OCI-LY7 (cell line): Measurements from ENCODE around the gene GCNT2. TPM values are rescaled to one million over a fixed set of nuclear protein-coding genes. Genes with fewer than 3 reads are reported as not detected.
"Not testable (repeated sequence)": the region's sequence is repeated elsewhere in the genome, so short reads cannot be mapped to it uniquely, and the experiment has no call there.

Experiments used
- BruUV-seq: library from RNA; stranded (reverse); fragments of 400-500 nt; replicated peaks from 2 replicates; lab custom pipeline; 2021; lab: Mats Ljungman, UMichigan
- CTCF ChIA-PET: fragments of 300-600 bp; sonication (Branson Sonifier 250); formaldehyde crosslinking; loops from one replicate; lab custom pipeline; 2022; ENCODE audit warnings: antibody characterized with exemption; ENCODE audit not compliant: unreplicated experiment; lab: Charles Lee
- POLR2A ChIA-PET: fragments of 300-600 bp; sonication (Branson Sonifier 250); formaldehyde crosslinking; loops from one replicate; lab custom pipeline; 2022; ENCODE audit warnings: antibody characterized with exemption; lab: Charles Lee
- DNase-seq: peaks from one replicate; pipeline ENCODE4 v3.0.0-alpha.2; 2015; ENCODE audit warnings: low spot score
- H2AFZ ChIP-seq: fragments of 200-600 bp; sonication (generic), shearing (Covaris generic); 2 replicates; pipeline ENCODE4 v1.6.1; 2014; ENCODE audit warnings: mild to moderate bottlenecking, antibody characterized with exemption, low read length, moderate library complexity
- H3K27ac ChIP-seq: fragments of 200-600 bp; sonication (generic); 2 replicates; pipeline ENCODE4 v1.5.1; 2014; ENCODE audit warnings: mixed run types, low read depth, mild to moderate bottlenecking, moderate library complexity, low read length, inconsistent platforms; ENCODE audit not compliant: poor library complexity, severe bottlenecking
- H3K36me3 ChIP-seq: fragments of 200-600 bp; sonication (generic); 2 replicates; pipeline ENCODE4 v1.6.1; 2014; ENCODE audit warnings: mild to moderate bottlenecking, antibody characterized with exemption, low read length, moderate library complexity, mixed read lengths; ENCODE audit not compliant: insufficient read depth
- H3K4me1 ChIP-seq: fragments of 200-600 bp; sonication (generic); 2 replicates; pipeline ENCODE4 v1.5.1; 2014; ENCODE audit warnings: mild to moderate bottlenecking, low read length; ENCODE audit not compliant: insufficient read depth, poor library complexity, severe bottlenecking
- H3K4me2 ChIP-seq: fragments of 200-600 bp; sonication (generic); 2 replicates; pipeline ENCODE4 v1.6.1; 2014; ENCODE audit warnings: mild to moderate bottlenecking, low read length
- H3K4me3 ChIP-seq: fragments of 200-600 bp; sonication (generic); 2 replicates; pipeline ENCODE4 v1.5.1; 2014; ENCODE audit warnings: mild to moderate bottlenecking, low read depth, low read length; ENCODE audit not compliant: poor library complexity, severe bottlenecking
- H3K79me2 ChIP-seq: fragments of 200-600 bp; sonication (generic); 2 replicates; pipeline ENCODE4 v1.6.1; 2016; ENCODE audit warnings: low read depth, mild to moderate bottlenecking, low read length, moderate library complexity, mixed read lengths; ENCODE audit not compliant: insufficient read depth
- H3K9me2 ChIP-seq: fragments of 200-600 bp; sonication (generic); 2 replicates; pipeline ENCODE4 v1.6.1; 2016; ENCODE audit warnings: mild to moderate bottlenecking, low read length, mixed read lengths; ENCODE audit not compliant: insufficient read depth
- H3K9me3 ChIP-seq: fragments of 200-600 bp; sonication (generic); 2 replicates; pipeline ENCODE4 v1.6.1; 2014; ENCODE audit warnings: mild to moderate bottlenecking, mixed run types, low read length, mixed read lengths
- H4K20me1 ChIP-seq: fragments of 200-600 bp; sonication (generic); 2 replicates; pipeline ENCODE4 v1.6.1; 2014; ENCODE audit warnings: mild to moderate bottlenecking, antibody characterized with exemption, low read length, moderate library complexity, mixed read lengths; ENCODE audit not compliant: insufficient read depth
- CTCF ChIP-seq: fragments of 200-600 bp; sonication (generic); conservative IDR thresholded peaks from 2 replicates; pipeline ENCODE4 v1.5.1; 2014; ENCODE audit warnings: mild to moderate bottlenecking, antibody characterized with exemption, low read length, moderate library complexity, mixed read lengths
- EZH2phosphoT487 ChIP-seq: fragments of 200-600 bp; sonication (generic); IDR thresholded peaks from 2 replicates; pipeline ENCODE4 v1.6.1; 2018; ENCODE audit warnings: low read depth, borderline replicate concordance, mild to moderate bottlenecking, mixed run types, antibody characterized with exemption, low read length, moderate library complexity, mixed read lengths
- intact Hi-C: fragments of 100-400 bp; cut with micrococcal nuclease; formaldehyde crosslinking; loops from one replicate; pipeline ENCODE4 v1.10.0; 2022; ENCODE audit not compliant: unreplicated experiment
- total RNA-seq, 2 experiments: library from RNA; depleted of rRNA in 1 of 2; stranded (reverse); fragments of >200 nt in 1 of 2; shearing (Covaris generic) in 1 of 2; gene quantifications; 2 replicates each; pipeline ENCODE4 v1.2.3, GENCODE V29; 2014 to 2022

The GCNT2 gene
- total RNA-seq, 2 experiments from 2014 or later, result 17.4 to 25.2 TPM

- H2AFZ ChIP-seq, result no peak overlapping the region
- no peaks in the 10 kb centered on the region for H4K20me1 ChIP-seq
- no peaks in the 10 kb centered on the region for H3K9me2 ChIP-seq
- peaks cover 16% of the 10 kb centered on the region; the same call in 1 of the 2 replicates for H3K36me3 ChIP-seq
- DNase-seq, result no peak
- H3K9me3 ChIP-seq, result no peaks in the 10 kb centered on the region
- CTCF ChIA-PET, result no interaction called here
- intact Hi-C loops, result no loop called here
- H3K4me1 ChIP-seq, result no peaks in the 10 kb centered on the region
- TF ChIP-seq EZH2phosphoT487 (no peak), CTCF (no peak)
- no TSS peak for BruUV-seq
- no peak overlapping the region for H3K27ac ChIP-seq
- H3K4me2 ChIP-seq, result no peak overlapping the region
- peaks cover 9% of the 10 kb centered on the region; the same call in 1 of the 2 replicates for H3K79me2 ChIP-seq
- no peak overlapping the region for H3K4me3 ChIP-seq
- POLR2A ChIA-PET, result interaction anchor here (0.6 to 1.7 kb wide), 4 partner anchors 9 to 18 kb away, joined by 3 to 5 read pairs (median 3); no protein-coding TSS in a partner anchor
Observed at GRCh38 chr6:10567256-10568026, 46.3 kb downstream of the GCNT2 start.

GRCh38 chr6:10569392-10570127 is 48.4 kb downstream of the GCNT2 start:
- Histone ChIP-seq H3K36me3 (peaks cover 12% of the 10 kb centered on the region; the same call in 1 of the 2 replicates), H3K9me2 (no peaks in the 10 kb centered on the region), H2AFZ (no peak overlapping the region), H3K4me2 (no peak overlapping the region), H3K4me3 (no peak overlapping the region), H3K27ac (no peak overlapping the region), H4K20me1 (no peaks in the 10 kb centered on the region), H3K79me2 (peaks cover 1% of the 10 kb centered on the region; the same call in 1 of the 2 replicates), H3K4me1 (no peaks in the 10 kb centered on the region), H3K9me3 (no peaks in the 10 kb centered on the region)
- POLR2A ChIA-PET, result interaction anchor here (0.5 to 1.3 kb wide), 3 partner anchors 22 to 700 kb away, joined by 3 to 5 read pairs (median 4); no protein-coding TSS in a partner anchor
- DNase-seq, result no peak
- intact Hi-C loops, result no loop called here
- BruUV-seq, result no TSS peak
- no peak for TF ChIP-seq EZH2phosphoT487
- TF ChIP-seq CTCF, result no peak
- CTCF ChIA-PET, result no interaction called here

- H3K4me2 ChIP-seq, POLR2A ChIA-PET, H3K79me2 ChIP-seq, H4K20me1 ChIP-seq, CTCF ChIA-PET, H3K27ac ChIP-seq, intact Hi-C loops, H3K4me1 ChIP-seq, H3K9me2 ChIP-seq, DNase-seq, H2AFZ ChIP-seq, H3K9me3 ChIP-seq, BruUV-seq, H3K4me3 ChIP-seq: not testable (repeated sequence)
- H3K36me3 ChIP-seq, result peaks cover 24% of the 10 kb centered on the region
Observed at GRCh38 chr6:10575519-10575918, 54.4 kb downstream of the GCNT2 start.
